ENCODE results near the gene P4HA2.

- TF ChIP-seq CTCF (IDR thresholded peaks at IDR 0.05) (no peak), POLR2AphosphoS5 (IDR thresholded peaks at IDR 0.05) (no peak), POLR2A (IDR thresholded peaks at IDR 0.05) (no peak)
Observed at GRCh38 chr5:132195727-132196126, 31.9 kb downstream of the P4HA2 start.
